Astrocyte of the cerebellum (primary cell): ENCODE measurements around the gene EIF4E2.

ENCODE experiments used
- DNase-seq: peaks from one replicate; pipeline ENCODE4 v3.0.0-alpha.2; 2011; ENCODE audit warnings: low read depth
- H3K4me3 ChIP-seq: 2 replicates; pipeline ENCODE4 v1.5.1; 2011; ENCODE audit warnings: mild to moderate bottlenecking, low read depth, low read length, moderate library complexity
- in situ Hi-C: cut with HindIII; loops from 2 replicates; pipeline ENCODE4 v1.10.0; 2017; ENCODE audit warnings: low sequenced_read_pairs
- TF ChIP-seq, protein P1 (sequence below): IDR thresholded peaks from 2 replicates; pipeline ENCODE4 v1.5.1; 2012; ENCODE audit warnings: low read length, low read depth, moderate library complexity, mild to moderate bottlenecking; ENCODE audit errors: missing control alignments

EIF4E2 gene

DNA sequence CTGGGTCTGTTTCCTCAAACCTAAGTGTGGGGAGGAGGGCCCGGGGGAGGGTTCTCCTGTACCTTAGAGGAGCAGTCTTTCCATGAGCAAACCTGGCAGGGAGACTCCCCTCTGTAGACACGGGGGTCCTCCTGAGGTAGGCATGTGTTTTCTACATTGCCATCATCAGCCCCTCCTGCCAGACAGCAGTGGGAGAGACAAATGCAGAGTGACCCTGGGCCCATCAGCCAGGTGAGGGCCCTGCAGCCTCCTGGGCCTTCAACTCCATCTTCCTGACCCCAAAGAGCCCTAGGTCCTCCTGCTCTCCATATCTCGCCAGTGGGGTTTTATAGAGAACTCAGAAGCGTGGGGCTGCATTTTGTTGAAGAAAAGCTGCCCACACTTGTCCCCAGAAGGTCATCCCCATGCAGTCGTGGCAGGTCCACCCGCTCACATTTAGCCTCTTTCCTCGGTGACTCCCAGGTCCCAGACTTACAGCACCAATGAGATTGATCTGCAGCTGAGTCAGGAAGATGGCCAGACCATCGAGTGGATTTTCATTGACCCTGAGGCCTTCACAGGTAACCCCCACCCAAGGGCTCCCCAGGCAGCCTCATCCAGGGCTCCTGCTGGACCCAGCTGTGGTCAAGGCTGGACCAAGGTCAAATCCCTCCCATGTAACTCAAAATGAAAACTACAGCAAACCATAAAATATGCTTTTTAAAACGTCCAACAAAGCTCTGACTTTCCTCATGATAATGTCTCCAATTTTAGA, 8.4 kb upstream of the EIF4E2 start:
- TF ChIP-seq, protein P1, sequence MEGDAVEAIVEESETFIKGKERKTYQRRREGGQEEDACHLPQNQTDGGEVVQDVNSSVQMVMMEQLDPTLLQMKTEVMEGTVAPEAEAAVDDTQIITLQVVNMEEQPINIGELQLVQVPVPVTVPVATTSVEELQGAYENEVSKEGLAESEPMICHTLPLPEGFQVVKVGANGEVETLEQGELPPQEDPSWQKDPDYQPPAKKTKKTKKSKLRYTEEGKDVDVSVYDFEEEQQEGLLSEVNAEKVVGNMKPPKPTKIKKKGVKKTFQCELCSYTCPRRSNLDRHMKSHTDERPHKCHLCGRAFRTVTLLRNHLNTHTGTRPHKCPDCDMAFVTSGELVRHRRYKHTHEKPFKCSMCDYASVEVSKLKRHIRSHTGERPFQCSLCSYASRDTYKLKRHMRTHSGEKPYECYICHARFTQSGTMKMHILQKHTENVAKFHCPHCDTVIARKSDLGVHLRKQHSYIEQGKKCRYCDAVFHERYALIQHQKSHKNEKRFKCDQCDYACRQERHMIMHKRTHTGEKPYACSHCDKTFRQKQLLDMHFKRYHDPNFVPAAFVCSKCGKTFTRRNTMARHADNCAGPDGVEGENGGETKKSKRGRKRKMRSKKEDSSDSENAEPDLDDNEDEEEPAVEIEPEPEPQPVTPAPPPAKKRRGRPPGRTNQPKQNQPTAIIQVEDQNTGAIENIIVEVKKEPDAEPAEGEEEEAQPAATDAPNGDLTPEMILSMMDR: no peak
- no peak for DNase-seq
- in situ Hi-C loops: no loop called here
- no peak overlapping the region for H3K4me3 ChIP-seq

- no peak overlapping the region for H3K4me3 ChIP-seq
- in situ Hi-C loops: no loop called here
- TF ChIP-seq, protein P1: no peak
- DNase-seq: no peak
These were observed 7.6 kb upstream of the EIF4E2 start for GRCh38 chr2:232542715-232543467.

DNA sequence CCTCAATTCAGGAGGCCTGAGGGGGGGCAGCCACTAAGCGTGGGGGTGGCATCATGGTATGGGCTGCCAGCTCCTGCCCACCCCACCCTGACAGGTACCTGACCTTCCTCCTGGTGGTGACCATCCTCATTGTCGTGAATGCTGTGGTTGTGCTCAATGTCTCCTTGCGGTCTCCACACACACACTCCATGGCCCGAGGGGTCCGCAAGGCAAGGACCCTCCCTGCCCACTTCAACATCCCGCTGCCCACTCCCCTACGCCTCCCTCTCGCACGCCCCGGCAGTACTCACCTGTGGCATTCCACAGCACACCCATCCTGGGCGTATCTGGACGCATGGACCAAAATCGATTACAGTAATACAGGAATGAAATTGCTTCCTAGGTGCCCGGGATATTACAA, 7.0 kb upstream of the EIF4E2 start:
- in situ Hi-C loops: no loop called here
- TF ChIP-seq, protein P1: no peak
- no peak overlapping the region for H3K4me3 ChIP-seq
- DNase-seq: no peak

DNA sequence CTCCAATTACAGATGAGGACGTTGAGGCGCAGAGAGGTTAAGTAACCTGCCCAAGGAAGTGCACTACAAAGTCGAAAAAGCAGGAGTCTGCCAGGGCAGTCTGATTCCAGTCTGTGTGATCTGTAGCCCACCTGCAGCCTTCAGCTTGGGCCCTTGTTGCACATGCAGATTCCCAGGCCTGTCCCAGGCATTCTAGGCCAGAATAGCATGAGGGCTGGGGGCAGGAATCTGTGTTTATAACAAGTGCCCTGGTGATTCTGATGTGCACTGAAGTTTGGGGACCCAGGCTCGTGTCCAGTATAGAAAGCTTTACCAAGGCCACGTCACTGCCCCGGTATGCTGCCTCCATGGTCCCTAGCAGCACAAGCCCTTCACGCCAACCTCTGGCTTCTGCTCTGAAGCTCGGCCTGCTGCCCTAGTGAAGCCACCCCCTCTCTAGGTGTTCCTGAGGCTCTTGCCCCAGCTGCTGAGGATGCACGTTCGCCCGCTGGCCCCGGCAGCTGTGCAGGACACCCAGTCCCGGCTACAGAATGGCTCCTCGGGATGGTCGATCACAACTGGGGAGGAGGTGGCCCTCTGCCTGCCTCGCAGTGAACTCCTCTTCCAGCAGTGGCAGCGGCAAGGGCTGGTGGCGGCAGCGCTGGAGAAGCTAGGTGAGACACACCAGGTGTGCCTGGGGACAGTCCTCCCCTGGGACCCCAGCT, 6.4 kb upstream of the EIF4E2 start:
- H3K4me3 ChIP-seq: no peak overlapping the region
- in situ Hi-C loops: no loop called here
- TF ChIP-seq, protein P1: no peak
- DNase-seq: no peak

DNA sequence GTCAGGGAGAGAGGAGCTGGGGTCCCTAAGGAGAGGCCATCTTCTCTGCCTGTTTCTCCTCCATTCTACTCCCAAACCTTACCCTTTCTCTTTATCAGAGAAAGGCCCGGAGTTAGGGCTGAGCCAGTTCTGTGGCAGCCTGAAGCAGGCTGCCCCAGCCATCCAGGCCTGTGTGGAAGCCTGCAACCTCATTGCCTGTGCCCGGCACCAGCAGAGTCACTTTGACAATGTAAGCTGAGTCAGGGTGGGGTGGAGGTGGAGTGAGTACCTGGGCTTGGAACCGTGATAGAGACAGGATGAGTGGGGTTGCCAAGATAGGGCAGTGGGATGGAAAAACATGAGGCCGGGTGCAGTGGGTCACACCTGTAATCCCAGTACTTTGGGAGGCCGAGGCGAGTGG, 5.8 kb upstream of the EIF4E2 start:
- TF ChIP-seq, protein P1: no peak
- in situ Hi-C loops: no loop called here
- DNase-seq: no peak
- H3K4me3 ChIP-seq: no peak overlapping the region

GRCh38 chr2:232545511-232546375, 4.7 kb upstream of the EIF4E2 start:
- in situ Hi-C loops: no loop called here
- no peak for DNase-seq
- TF ChIP-seq, protein P1: no peak
- no peak overlapping the region for H3K4me3 ChIP-seq
